Large intestine (tissue), 3 donors: Measurements from ENCODE around the gene LEMD2. TPM values are rescaled to one million over a fixed set of nuclear protein-coding genes. Genes with fewer than 3 reads are reported as not detected.

Source experiments
- DNase-seq, 2 donors: peaks; one replicate each; pipeline versions ENCODE4 v3.0.0 to v3.0.0-alpha.2; 2013
- H3K27ac ChIP-seq: one replicate; pipeline ENCODE4 v1.5.1; 2013; ENCODE audit warnings: low read length
- H3K27me3 ChIP-seq: 2 replicates; pipeline ENCODE4 v1.6.1; 2013; ENCODE audit warnings: low read length; ENCODE audit not compliant: control insufficient read depth, insufficient read depth
- H3K36me3 ChIP-seq: 2 replicates; pipeline ENCODE4 v1.6.1; 2013; ENCODE audit warnings: low read length; ENCODE audit not compliant: control insufficient read depth, insufficient read depth
- H3K4me1 ChIP-seq: one replicate; pipeline ENCODE4 v1.6.1; 2013; ENCODE audit warnings: low read length; ENCODE audit not compliant: control insufficient read depth, insufficient read depth
- H3K4me3 ChIP-seq: one replicate; pipeline ENCODE4 v1.5.1; 2013; ENCODE audit warnings: low read length
- H3K9me3 ChIP-seq: one replicate; pipeline ENCODE4 v1.6.1; 2013; ENCODE audit warnings: mild to moderate bottlenecking, low read depth, low read length, moderate library complexity; ENCODE audit not compliant: control insufficient read depth
- WGBS: methylation state at CpG from one replicate; pipeline ENCODE4 v1.1.5; 2013; ENCODE audit warnings: low lambda C conversion rate; ENCODE audit not compliant: insufficient coverage; 5-methylcytosine and 5-hydroxymethylcytosine counted together
- polyA plus RNA-seq: library from polyadenylated mRNA; unstranded; fragments of 120-200 nt; gene quantifications from one replicate; pipeline ENCODE4 v1.2.1, GENCODE V29; 2013

LEMD2 gene
- polyA plus RNA-seq, 1 donor = 56.2 TPM

- WGBS = no CpG with 5 or more reads among the region's 4 CpGs
- no peak overlapping the region for H3K27ac ChIP-seq
- no peaks in the 10 kb centered on the region for H3K9me3 ChIP-seq
Measured at GRCh38 chr6:33748841-33749240, 40.1 kb downstream of the LEMD2 start.

DNA sequence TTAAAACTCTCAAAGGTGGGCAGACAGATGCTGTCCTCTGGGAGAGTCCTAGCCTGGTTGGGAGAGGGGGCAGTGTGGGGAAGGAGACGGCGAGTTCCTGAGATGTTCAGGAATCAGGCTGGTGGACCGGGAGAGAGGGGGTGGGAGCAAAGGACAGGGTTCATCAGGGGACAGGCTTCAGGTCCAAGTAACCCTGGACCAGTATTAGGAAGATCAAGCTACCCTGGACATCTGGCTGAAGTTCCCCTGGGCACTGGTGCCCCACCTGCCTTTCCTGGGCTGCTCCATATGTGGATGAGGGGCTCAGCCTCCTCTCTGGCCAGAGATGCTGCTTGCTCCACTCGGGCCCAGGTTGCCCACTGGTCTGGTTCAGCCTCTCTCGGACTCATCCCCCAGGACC is 41.1 kb downstream of the LEMD2 start:
- H3K36me3 ChIP-seq = no peaks in the 10 kb centered on the region
- no peaks in the 10 kb centered on the region for H3K27me3 ChIP-seq
- DNase-seq = no peak
- H3K27ac ChIP-seq = no peak overlapping the region
- WGBS = no CpG with 5 or more reads among the region's 5 CpGs
- peaks cover 66% of the 10 kb centered on the region for H3K4me1 ChIP-seq
- H3K4me3 ChIP-seq = no peak overlapping the region
- no peaks in the 10 kb centered on the region for H3K9me3 ChIP-seq

More at GRCh38 chr6:33748841-33749240, 40.1 kb downstream of the LEMD2 start:
- Histone ChIP-seq H3K4me1 (peaks cover 56% of the 10 kb centered on the region), H3K4me3 (no peak overlapping the region), H3K36me3 (no peaks in the 10 kb centered on the region), H3K27me3 (no peaks in the 10 kb centered on the region)
- no peak for DNase-seq

DNA sequence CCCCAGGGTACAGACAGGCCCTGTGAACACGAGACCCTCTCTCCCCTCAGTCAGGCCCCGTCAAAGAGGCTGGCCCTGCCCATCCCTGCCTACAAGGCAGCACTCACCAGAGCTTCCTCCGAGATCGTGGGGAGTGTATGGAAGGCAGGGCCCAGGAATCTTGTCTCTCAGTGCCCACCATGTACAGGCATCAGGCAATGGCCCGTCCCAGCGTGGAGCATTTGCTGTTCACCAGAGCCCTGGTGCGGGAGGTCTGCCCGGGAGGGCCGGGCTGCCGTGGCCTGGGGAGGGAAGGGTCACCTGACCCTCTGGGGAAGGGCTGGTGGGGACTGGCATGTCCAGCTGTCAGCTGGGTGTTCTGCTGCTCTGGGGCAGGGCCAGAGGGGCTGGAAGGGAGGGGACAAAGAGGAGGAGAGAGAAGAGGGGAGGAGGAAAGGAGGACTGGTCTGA is 42.3 kb downstream of the LEMD2 start, which contains the start of gene IP6K3:
IP6K3 (minus strand) TSS at position 255 of the 450 bp plus-strand sequence. CDS start 11,429 bp downstream, outside the sequence.
- DNase-seq = no peak
- H3K27me3 ChIP-seq = no peaks in the 10 kb centered on the region
- peaks cover 66% of the 10 kb centered on the region for H3K4me1 ChIP-seq
- H3K36me3 ChIP-seq = no peaks in the 10 kb centered on the region
- H3K27ac ChIP-seq = peak within 1 kb of the TSS; percentile 92
- no peak within 1 kb of the TSS for H3K4me3 ChIP-seq
- H3K9me3 ChIP-seq = no peaks in the 10 kb centered on the region
- no CpG with 5 or more reads among the region's 10 CpGs for WGBS

DNA sequence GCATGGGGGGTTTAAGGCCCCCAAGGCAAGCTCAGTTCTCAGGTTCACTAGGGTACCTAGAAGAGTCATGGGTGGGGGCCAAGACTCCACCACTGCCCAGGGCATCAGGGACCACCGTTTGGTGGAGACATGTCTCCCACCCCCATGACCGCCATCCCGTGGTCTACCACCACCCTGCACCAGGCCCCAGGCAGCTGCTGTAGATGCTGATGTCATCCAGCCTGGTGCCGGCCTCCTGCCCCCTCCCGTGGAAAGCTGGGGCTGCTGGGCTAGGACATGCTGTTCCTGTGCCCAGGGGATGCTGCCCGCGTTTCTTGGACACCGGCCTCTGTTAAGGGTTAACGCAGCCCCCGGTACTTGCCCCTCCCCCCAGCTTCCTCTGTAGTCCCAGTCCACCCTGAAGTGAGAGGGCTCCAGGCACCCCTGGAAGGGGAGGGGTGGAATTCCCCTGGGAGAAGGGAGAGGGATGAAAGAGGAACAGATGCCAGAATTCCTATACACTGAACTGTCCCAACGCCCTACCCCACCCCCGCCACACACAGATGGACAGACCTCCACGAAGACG is 42.8 kb downstream of the LEMD2 start:
- peak in 1 of 2 donors; percentile 35 for DNase-seq
- Histone ChIP-seq H3K36me3 (no peaks in the 10 kb centered on the region), H3K27me3 (no peaks in the 10 kb centered on the region), H3K27ac (peak overlapping the region; percentile 92), H3K4me1 (peaks cover 64% of the 10 kb centered on the region), H3K4me3 (no peak overlapping the region), H3K9me3 (no peaks in the 10 kb centered on the region)
- no CpG with 5 or more reads among the region's 14 CpGs for WGBS

GRCh38 chr6:33745548-33745947 is 43.4 kb downstream of the LEMD2 start:
- DNase-seq = peak; percentile 69 to 74
- no CpG with 5 or more reads among the region's 7 CpGs for WGBS
- H3K27ac ChIP-seq = peak overlapping the region; percentile 92
- peaks cover 64% of the 10 kb centered on the region for H3K4me1 ChIP-seq
- no peak overlapping the region for H3K4me3 ChIP-seq
- no peaks in the 10 kb centered on the region for H3K27me3 ChIP-seq
- H3K9me3 ChIP-seq = no peaks in the 10 kb centered on the region
- no peaks in the 10 kb centered on the region for H3K36me3 ChIP-seq

DNA sequence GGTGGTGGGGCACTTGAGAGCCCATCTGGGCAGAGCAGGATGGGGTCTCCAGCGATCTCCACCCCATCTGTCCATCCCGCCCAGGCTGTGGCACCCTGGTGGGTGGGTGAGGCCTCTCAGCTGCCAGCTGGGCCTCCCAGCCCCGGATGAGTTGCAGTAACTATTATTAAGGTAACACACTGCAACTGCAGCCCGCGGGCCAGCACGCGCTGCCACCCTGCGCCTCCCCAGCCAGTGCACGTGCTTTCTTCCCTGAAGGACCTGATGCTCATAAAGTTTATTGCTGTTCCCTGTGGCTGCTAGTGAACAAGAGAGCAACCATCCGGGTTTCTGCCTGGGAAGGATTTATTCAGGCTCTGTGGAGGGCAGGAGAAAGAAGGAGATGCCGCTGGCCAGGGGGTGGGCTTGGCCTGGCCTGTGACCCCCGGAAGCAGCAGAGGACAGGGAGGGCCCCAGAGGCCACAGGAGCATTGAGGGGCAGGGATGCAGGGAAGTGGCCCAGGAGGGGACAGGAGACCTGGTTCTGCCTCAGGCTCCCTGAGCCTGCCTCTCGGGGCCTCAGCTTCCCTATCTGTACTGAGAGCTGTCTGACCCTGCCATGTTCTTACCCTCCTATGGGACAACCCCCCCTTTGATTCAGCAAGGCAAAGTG is 43.9 kb downstream of the LEMD2 start:
- Histone ChIP-seq H3K4me3 (no peak overlapping the region), H3K27me3 (no peaks in the 10 kb centered on the region), H3K27ac (peak overlapping the region; percentile 92), H3K9me3 (no peaks in the 10 kb centered on the region), H3K4me1 (peaks cover 63% of the 10 kb centered on the region), H3K36me3 (no peaks in the 10 kb centered on the region)
- WGBS = no CpG with 5 or more reads among the region's 13 CpGs
- peak; percentile 84 to 92 for DNase-seq

DNA sequence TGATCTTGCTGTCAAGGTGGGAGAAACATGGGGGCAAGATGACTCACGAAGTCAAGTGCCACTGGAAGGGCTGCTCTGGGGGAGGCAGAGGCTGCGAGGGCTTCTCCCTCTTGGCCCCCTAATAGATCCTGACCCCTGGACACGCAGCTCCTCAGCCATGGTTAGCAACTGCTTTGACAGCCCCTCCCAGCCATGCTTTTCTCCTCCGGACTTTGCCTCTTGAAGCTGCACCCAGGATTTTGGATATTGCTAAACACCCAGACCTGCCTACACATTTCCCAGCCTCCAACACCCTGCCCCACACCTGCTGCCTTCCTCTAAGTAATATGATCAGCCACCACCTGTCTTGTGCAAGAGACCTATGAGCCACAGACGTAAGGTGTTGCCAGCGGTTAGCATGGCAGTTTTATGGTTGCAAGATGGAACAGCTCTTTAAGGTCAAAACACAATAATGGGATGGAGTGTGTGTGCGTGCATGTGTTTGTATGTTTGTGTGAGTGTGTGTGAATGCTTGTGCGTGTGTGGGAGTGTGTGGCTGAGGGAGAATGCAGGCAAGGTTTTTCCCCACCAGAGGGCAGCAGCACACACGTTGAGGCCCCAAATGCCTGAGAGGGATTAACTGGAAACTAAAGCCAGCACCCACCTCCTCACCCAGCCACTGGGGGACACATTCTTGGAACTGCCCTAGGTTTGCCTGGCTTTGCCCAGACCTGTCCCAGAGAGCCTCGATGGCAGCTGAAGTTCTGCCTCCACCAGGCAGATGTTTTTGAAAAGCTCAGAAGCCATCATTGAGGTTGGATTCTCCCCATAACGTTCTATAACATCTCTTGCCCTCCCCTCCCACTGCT is 44.7 kb downstream of the LEMD2 start:
- WGBS = no CpG with 5 or more reads among the region's 11 CpGs
- Histone ChIP-seq H3K4me3 (no peak overlapping the region), H3K27me3 (no peaks in the 10 kb centered on the region), H3K36me3 (no peaks in the 10 kb centered on the region), H3K4me1 (peaks cover 70% of the 10 kb centered on the region), H3K9me3 (no peaks in the 10 kb centered on the region), H3K27ac (peak overlapping the region; percentile 92)
- DNase-seq = peak; percentile 93 to 96

GRCh38 chr6:33742837-33743236 is 46.1 kb downstream of the LEMD2 start:
- Histone ChIP-seq H3K4me1 (peaks cover 74% of the 10 kb centered on the region), H3K36me3 (no peaks in the 10 kb centered on the region), H3K27ac (no peak overlapping the region), H3K4me3 (no peak overlapping the region), H3K9me3 (no peaks in the 10 kb centered on the region), H3K27me3 (no peaks in the 10 kb centered on the region)
- DNase-seq = no peak
- WGBS = no CpG with 5 or more reads among the region's 7 CpGs

GRCh38 chr6:33742092-33742491 is 46.8 kb downstream of the LEMD2 start:
- no peak overlapping the region for H3K4me3 ChIP-seq
- H3K27ac ChIP-seq = no peak overlapping the region
- no CpG with 5 or more reads among the region's 9 CpGs for WGBS
- H3K9me3 ChIP-seq = no peaks in the 10 kb centered on the region
- DNase-seq = peak in 1 of 2 donors; percentile 24
- H3K27me3 ChIP-seq = no peaks in the 10 kb centered on the region
- peaks cover 73% of the 10 kb centered on the region for H3K4me1 ChIP-seq
- H3K36me3 ChIP-seq = no peaks in the 10 kb centered on the region

DNA sequence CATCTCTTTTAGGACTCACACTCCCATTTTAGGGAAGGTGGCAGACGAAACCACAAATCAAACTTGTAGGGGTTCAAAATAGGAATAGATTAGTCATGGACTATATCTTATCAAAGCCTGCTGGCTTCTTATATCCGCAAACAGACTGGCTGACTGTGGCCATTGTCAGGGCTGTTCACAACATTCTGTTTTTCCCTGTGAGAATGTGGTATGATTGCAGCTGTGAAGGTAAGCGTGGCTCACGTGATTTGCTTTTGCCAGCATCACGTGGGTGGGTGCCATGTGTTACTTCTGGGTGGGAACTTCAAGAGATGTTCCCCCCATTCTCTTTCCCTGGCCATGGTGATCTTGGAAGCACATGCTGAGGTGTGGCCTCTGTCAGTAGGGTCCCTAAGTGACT is 48.1 kb downstream of the LEMD2 start:
- DNase-seq = no peak
- H3K27me3 ChIP-seq = no peaks in the 10 kb centered on the region
- H3K4me3 ChIP-seq = no peak overlapping the region
- peaks cover 60% of the 10 kb centered on the region for H3K4me1 ChIP-seq
- H3K36me3 ChIP-seq = no peaks in the 10 kb centered on the region
- peak overlapping the region; percentile 89 for H3K27ac ChIP-seq
- no peaks in the 10 kb centered on the region for H3K9me3 ChIP-seq
- WGBS = no CpG with 5 or more reads among the region's 5 CpGs
